WTC11 (cell line): ENCODE data around the gene RAB17. TPM values are rescaled to one million over a fixed set of nuclear protein-coding genes. Genes with fewer than 3 reads are reported as not detected.

Source experiments
- ATAC-seq: fragments of 200-7000 bp; cut with Tn5 transposase; 2 replicates; pipeline ENCODE4 v1.10.0; 2021; ENCODE audit warnings: mild to moderate bottlenecking, moderate library complexity
- CTCF ChIA-PET: fragments of 300-600 bp; sonication (Branson Sonifier 250); formaldehyde crosslinking; loops from one replicate; lab custom pipeline; 2021; ENCODE audit warnings: antibody characterized with exemption; lab: Charles Lee
- POLR2A ChIA-PET: fragments of 350-600 bp; sonication (Branson Sonifier 250); formaldehyde crosslinking; loops from one replicate; lab custom pipeline; 2021; ENCODE audit warnings: antibody characterized with exemption; lab: Charles Lee
- DNase-seq: peaks from one replicate; pipeline ENCODE4 v3.0.0; 2021; ENCODE audit warnings: low spot score
- H3K27ac Mint-ChIP-seq: 2 replicates; pipeline ENCODE4 v1.8.0; 2021; ENCODE audit warnings: mixed read lengths
- H3K27me3 Mint-ChIP-seq: 2 replicates; pipeline ENCODE4 v1.8.0; 2021; ENCODE audit warnings: low read depth, mild to moderate bottlenecking, moderate library complexity, mixed read lengths
- H3K36me3 Mint-ChIP-seq: 2 replicates; pipeline ENCODE4 v1.8.0; 2021; ENCODE audit warnings: mixed read lengths
- H3K4me1 Mint-ChIP-seq: 2 replicates; pipeline ENCODE4 v1.8.0; 2022; ENCODE audit warnings: mixed read lengths
- H3K4me3 Mint-ChIP-seq: 2 replicates; pipeline ENCODE4 v1.8.0; 2021; ENCODE audit warnings: mild to moderate bottlenecking, moderate library complexity, mixed read lengths
- H3K9me3 Mint-ChIP-seq: 2 replicates; pipeline ENCODE4 v1.8.0; 2021; ENCODE audit warnings: mixed read lengths
- AR ChIP-seq: fragments of 250-450 bp; sonication (Bioruptor Pico); IDR thresholded peaks from 2 replicates; pipeline ENCODE4 v1.9.0; 2021; ENCODE audit warnings: mild to moderate bottlenecking
- ATF6 ChIP-seq: sonication (generic); formaldehyde crosslinking; IDR thresholded peaks from 2 replicates; pipeline ENCODE4 v1.8.1; 2023; ENCODE audit warnings: mild to moderate bottlenecking, missing genetic modification reagents
- CREM ChIP-seq: sonication (generic); formaldehyde crosslinking; IDR thresholded peaks from 2 replicates; pipeline ENCODE4 v1.8.1; 2022; ENCODE audit warnings: mild to moderate bottlenecking, missing genetic modification reagents, moderate library complexity
- E2F4 ChIP-seq: sonication (generic); formaldehyde crosslinking; IDR thresholded peaks from 2 replicates; pipeline ENCODE4 v1.8.1; 2022; ENCODE audit warnings: low read depth, mild to moderate bottlenecking, moderate library complexity, missing genetic modification reagents, borderline replicate concordance
- PRDM15 ChIP-seq: sonication (generic); formaldehyde crosslinking; IDR thresholded peaks from 2 replicates; pipeline ENCODE4 v1.8.0; 2022; ENCODE audit warnings: missing genetic modification reagents
- SMAD4 ChIP-seq: sonication (generic); formaldehyde crosslinking; IDR thresholded peaks from 2 replicates; pipeline ENCODE4 v1.8.0; 2022; ENCODE audit warnings: mild to moderate bottlenecking, missing genetic modification reagents
- SOX15 ChIP-seq: fragments of 250-450 bp; sonication (Bioruptor Pico); IDR thresholded peaks from 2 replicates; pipeline ENCODE4 v1.9.0; 2021; ENCODE audit warnings: mild to moderate bottlenecking
- SP1 ChIP-seq: sonication (generic); formaldehyde crosslinking; conservative IDR thresholded peaks from 2 replicates; pipeline ENCODE4 v1.8.1; 2022; ENCODE audit warnings: missing genetic modification reagents
- STAT6 ChIP-seq: sonication (generic); formaldehyde crosslinking; conservative IDR thresholded peaks from 2 replicates; pipeline ENCODE4 v1.8.1; 2023; ENCODE audit warnings: mild to moderate bottlenecking, low read depth, missing genetic modification reagents, moderate library complexity
- USF1 ChIP-seq: sonication (generic); formaldehyde crosslinking; IDR thresholded peaks from 2 replicates; pipeline ENCODE4 v1.8.0; 2022; ENCODE audit warnings: mild to moderate bottlenecking, missing genetic modification reagents
- ZNF219 ChIP-seq: sonication (generic); formaldehyde crosslinking; IDR thresholded peaks from 2 replicates; pipeline ENCODE4 v1.8.0; 2023; ENCODE audit warnings: missing genetic modification reagents, mild to moderate bottlenecking, borderline replicate concordance
- ZNF232 ChIP-seq: sonication (generic); formaldehyde crosslinking; IDR thresholded peaks from 2 replicates; pipeline ENCODE4 v1.8.0; 2022; ENCODE audit warnings: mild to moderate bottlenecking, missing genetic modification reagents
- ZNF396 ChIP-seq: fragments of 250-450 bp; sonication (Bioruptor Pico); IDR thresholded peaks from 2 replicates; pipeline ENCODE4 v1.8.0; 2021; ENCODE audit warnings: mild to moderate bottlenecking, moderate library complexity, borderline replicate concordance
- total RNA-seq: library from RNA; stranded (reverse); gene quantifications from 3 replicates; pipeline ENCODE4 v1.2.3, GENCODE V29; 2021

The RAB17 gene
- total RNA-seq, 1 experiment from 2014 or later: 140 TPM

- Mint-ChIP-seq H3K4me3 (no peak overlapping the region), H3K36me3 (peaks cover 45% of the 10 kb centered on the region), H3K4me1 (peaks cover 9% of the 10 kb centered on the region)
- POLR2A ChIA-PET: no interaction called here
- TF ChIP-seq AR (CRISPR knock-in tag): no peak
- TF ChIP-seq, all 79 proteins: peak for 0
- H3K27me3 Mint-ChIP-seq: 0 out of 2 replicates have a peak, but pooled peaks cover 2% of the 10 kb centered on the region
- CTCF ChIA-PET: interaction anchor here (1.9 kb wide), 1 partner anchor 38 kb away, joined by 6 read pairs; no protein-coding TSS in a partner anchor
- H3K27ac Mint-ChIP-seq: no peak overlapping the region
- peaks cover 27% of the 10 kb centered on the region for H3K9me3 Mint-ChIP-seq
- ATAC-seq: no peak
- no peak for DNase-seq
Observed at GRCh38 chr2:237639836-237640220, 49.3 kb upstream of the RAB17 start.

GRCh38 chr2:237639052-237639835 lies 48.7 kb upstream of the RAB17 start:
- ChIA-PET CTCF (interaction anchor here (1.9 kb wide), 1 partner anchor 38 kb away, joined by 6 read pairs; no protein-coding TSS in a partner anchor), POLR2A (no interaction called here)
- H3K4me3 Mint-ChIP-seq: no peak overlapping the region
- no peak for ATAC-seq
- H3K9me3 Mint-ChIP-seq: peaks cover 33% of the 10 kb centered on the region
- H3K27me3 Mint-ChIP-seq: 0 out of 2 replicates have a peak, but pooled peaks cover 2% of the 10 kb centered on the region
- DNase-seq: no peak
- no peak for TF ChIP-seq CREM (CRISPR knock-in tag)
- TF ChIP-seq STAT6 (CRISPR knock-in tag): no peak
- TF ChIP-seq USF1 (CRISPR knock-in tag): no peak
- no peak for TF ChIP-seq SMAD4
- no peak for TF ChIP-seq SP1 (CRISPR knock-in tag)
- H3K27ac Mint-ChIP-seq: no peak overlapping the region
- peaks cover 49% of the 10 kb centered on the region for H3K36me3 Mint-ChIP-seq
- H3K4me1 Mint-ChIP-seq: peaks cover 9% of the 10 kb centered on the region

GRCh38 chr2:237638176-237638575 lies 47.6 kb upstream of the RAB17 start:
- ATAC-seq (no peak), DNase-seq (no peak)
- no peak overlapping the region for H3K4me3 Mint-ChIP-seq
- H3K4me1 Mint-ChIP-seq: peaks cover 9% of the 10 kb centered on the region
- POLR2A ChIA-PET: no interaction called here
- CTCF ChIA-PET: interaction anchor here (1.2 kb wide), 1 partner anchor 125 kb away, joined by 4 read pairs; no protein-coding TSS in a partner anchor
- peaks cover 54% of the 10 kb centered on the region for H3K36me3 Mint-ChIP-seq
- H3K27me3 Mint-ChIP-seq: 0 out of 2 replicates have a peak, but pooled peaks cover 2% of the 10 kb centered on the region
- no peak overlapping the region for H3K27ac Mint-ChIP-seq
- H3K9me3 Mint-ChIP-seq: peaks cover 39% of the 10 kb centered on the region
- TF ChIP-seq ATF6 (CRISPR knock-in tag) (no peak), ZNF232 (no peak), E2F4 (no peak), ZNF396 (no peak), SOX15 (CRISPR knock-in tag) (no peak), PRDM15 (CRISPR knock-in tag) (no peak), ZNF219 (no peak), AR (CRISPR knock-in tag) (no peak)
